Activated T-helper 1 cell treated with Interleukin-2 at 50 U/mL for 16 hours (primary cell): Measurements from ENCODE around the gene SEL1L2.

Experiments
- DNase-seq: peaks from one replicate; pipeline ENCODE4 v3.0.0-alpha.2; 2020; ENCODE audit warnings: low read depth

SEL1L2 gene

GRCh38 chr20:13928901-13929300, 61.5 kb downstream of the SEL1L2 start:
- DNase-seq, result no peak

- DNase-seq, result no peak
Observed at GRCh38 chr20:13927171-13927570, 63.2 kb downstream of the SEL1L2 start.

DNA sequence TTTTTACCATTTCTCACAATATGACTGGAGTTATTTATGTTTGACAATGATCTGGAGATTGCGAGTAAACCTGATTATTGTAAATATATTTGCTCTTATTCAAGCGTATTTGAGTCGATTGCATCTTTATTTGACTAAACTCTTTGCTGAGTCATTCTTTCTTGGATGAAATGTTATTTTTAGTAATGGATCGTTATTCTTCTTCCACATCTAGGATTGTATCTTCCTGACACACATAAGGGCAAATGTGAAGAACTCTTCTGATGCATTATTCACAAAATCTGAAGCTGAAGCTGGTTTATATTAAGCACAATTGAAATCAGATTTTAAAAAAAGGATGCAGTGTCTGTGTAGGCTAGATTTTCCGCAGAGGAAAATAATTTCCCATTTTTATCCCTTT, 68.2 kb downstream of the SEL1L2 start:
- no peak for DNase-seq

GRCh38 chr20:13915284-13915683, 75.1 kb downstream of the SEL1L2 start:
- no peak for DNase-seq

- no peak for DNase-seq
Observed at GRCh38 chr20:13913572-13913971, 76.8 kb downstream of the SEL1L2 start.

GRCh38 chr20:13913131-13913530, 77.3 kb downstream of the SEL1L2 start:
- no peak for DNase-seq

- no peak for DNase-seq
Observed at GRCh38 chr20:13910492-13910891, 79.9 kb downstream of the SEL1L2 start.

DNA sequence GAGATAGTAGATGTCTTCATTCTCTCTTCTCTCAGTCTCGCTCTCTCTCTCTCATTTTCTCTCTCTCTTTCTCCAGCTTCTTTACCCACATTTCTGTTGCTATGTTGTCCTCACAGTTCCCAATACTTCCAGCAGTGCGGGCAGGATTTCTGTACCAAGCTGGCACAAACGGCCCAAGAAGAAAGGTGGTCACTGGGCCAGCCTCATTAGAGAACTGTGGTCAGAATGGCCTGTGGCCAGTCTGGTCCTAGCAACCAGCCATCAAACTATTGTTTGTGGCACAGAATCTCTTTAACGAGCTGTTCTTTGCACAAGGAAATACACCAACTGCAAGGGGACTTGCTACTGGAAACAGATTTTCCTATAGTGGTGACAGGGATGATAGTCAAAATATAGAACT, 81.3 kb downstream of the SEL1L2 start:
- no peak for DNase-seq

GRCh38 chr20:13904766-13905165, 85.6 kb downstream of the SEL1L2 start:
- DNase-seq, result no peak

GRCh38 chr20:13900496-13900895, 89.9 kb downstream of the SEL1L2 start:
- no peak for DNase-seq

DNA sequence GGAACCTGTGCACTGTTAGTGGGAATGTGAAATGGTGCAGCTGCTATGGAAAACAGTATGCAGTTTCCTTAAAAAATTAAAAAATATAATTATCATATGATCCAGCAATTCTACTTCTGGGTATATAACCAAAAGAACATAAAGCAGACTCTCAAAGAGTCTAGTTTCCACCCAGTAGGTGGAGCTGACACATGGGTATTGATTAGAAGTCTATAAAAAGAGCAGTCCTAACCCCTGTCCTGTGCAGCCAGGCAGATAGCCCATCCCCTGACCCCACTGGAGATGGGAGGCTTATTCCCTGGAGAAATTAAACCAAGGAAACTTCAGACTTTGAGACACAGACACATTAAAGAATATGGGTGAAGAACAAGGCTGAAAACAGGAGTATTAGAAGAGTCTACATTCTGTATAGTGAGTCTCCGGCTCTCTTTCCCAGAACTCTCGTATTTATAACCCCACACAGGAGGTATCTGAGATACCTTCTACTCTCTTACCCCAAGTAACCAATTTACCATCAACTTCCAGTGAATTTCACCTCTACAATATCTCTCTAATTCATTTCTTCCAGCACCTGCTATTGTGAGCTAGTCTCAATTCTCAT, 92.3 kb downstream of the SEL1L2 start:
- no peak for DNase-seq

GRCh38 chr20:13891575-13891974, 98.8 kb downstream of the SEL1L2 start:
- no peak for DNase-seq

DNA sequence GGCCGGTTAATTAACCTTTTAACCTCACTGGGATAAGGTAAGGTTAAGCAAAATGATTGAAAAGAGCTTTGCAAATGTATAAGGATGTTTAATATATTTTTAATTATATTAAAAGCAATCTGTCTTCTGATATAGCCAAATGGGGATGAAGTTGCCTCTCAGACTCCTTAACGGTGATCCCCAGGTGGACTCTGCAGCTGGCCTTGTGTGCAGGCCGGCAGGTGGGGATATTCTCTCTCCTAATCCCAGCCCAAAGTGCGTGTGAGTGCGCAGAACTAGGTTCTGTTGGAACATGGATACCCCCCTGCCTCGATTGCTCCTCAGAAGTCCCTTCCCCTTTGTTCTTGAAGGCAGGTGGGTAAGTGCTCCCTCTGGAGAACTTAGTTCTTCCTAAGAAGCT, 105.6 kb downstream of the SEL1L2 start:
- no peak for DNase-seq

DNA sequence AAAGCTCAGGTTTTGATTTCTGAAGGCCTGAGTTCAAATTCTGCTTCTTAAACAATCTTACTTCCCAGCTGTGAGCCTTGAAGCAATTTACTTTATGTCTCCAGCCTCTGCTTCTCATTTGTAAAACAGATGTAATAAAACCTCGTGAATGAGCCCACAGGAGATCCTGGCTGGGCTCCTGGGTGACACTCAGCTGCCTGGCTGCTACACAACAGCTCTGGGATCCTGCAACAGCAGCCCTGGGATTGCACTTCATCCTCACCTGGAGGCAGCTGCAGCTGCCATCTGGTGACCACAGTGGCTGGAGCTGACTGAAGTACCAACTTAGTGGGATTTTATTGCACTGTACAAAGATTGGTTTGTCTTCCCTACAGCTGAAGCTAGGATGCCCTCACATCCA, 107.0 kb downstream of the SEL1L2 start:
- DNase-seq, result no peak

DNA sequence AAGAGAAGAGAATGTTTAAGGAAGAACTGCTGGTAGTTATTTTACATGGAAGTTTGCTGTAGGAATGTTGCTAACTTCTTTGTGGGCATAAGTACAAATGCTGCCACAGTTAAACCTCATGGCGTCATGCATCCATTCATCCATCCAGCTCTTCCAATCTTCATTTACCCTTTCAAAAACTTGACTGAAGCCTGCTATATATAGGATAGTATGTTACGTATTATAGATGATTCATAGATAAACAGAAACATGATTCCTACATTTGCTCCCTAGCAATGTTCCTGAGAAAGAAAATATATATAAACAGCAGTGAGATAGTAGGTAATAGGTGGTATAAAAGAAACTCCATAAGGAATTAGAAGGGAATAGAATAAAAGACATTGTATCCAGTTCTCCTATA, 111.8 kb downstream of the SEL1L2 start:
- DNase-seq, result no peak

DNA sequence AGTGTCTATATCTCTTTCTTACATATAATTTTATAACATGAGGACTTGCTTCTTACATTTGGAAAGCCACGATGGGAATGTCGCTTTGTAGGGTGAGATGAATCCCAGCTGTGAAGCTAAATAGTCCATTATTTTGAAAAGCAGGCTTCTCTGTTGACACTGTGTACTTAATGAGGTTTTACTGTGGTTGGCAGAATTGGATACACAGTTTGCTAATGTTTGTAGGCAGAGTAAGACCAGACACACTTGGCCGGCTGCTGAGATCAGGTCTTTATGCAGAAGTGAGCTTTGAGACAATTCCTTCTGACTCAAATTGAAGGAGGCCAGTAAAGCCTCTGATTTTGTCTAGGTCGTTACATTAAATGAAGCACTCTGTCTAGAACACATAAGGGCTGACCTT, 112.6 kb downstream of the SEL1L2 start:
- DNase-seq, result no peak

GRCh38 chr20:13875265-13875811, 115.1 kb downstream of the SEL1L2 start:
- no peak for DNase-seq

DNA sequence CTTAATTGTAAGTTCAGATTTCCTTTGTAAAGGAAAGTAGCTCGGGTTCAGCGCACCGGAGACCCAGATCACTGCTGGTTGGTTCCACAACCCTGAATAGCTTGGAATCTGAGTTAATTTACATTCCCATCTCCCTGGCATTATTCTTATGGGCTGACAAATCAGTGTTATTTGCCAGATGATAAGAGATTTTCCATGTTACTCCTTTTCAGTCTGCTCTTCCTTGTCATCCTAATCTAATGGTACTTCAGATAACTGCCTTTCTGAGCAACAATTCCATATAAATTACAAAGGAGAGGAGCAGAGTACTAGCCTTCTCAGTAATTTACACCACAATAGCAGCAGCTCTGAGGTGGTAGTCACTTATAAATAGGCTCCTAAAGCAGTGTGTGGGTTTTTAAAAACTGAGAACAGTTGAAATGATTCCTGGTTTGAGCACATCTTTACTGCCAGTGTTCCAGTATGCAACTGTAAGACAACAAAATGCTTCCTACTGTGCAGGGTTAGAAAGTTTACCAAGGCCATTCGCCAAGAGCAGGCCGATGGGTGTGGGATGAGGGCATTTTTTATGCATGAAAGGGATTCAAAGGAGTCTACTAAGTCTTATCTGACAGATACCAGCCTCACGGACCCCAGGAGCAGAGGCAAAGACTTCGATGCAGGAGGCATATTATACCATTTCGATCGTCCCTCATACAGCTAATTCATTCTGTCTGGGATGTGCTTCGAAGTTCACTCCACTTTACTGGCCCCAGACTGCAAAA, 115.8 kb downstream of the SEL1L2 start:
- DNase-seq, result no peak

DNA sequence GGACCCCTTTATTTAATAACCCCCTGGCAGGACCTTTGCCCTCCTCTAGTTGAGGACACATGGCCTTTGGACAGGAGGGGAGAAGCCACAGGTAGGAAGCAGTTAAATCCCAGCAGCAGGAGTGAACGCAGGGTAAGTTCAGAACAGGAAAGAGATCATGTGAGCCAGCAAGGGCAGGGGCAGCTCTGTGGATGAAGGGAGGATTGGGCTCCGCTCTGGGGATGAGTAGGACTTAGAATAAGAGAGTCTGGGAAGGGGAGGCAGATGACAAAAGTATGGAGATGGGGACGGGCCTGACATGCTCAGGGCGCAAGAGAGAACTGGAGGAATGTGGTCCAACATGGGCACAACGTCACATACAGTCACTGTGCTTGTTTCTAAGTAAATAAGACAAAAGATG, 116.6 kb downstream of the SEL1L2 start:
- no peak for DNase-seq

DNA sequence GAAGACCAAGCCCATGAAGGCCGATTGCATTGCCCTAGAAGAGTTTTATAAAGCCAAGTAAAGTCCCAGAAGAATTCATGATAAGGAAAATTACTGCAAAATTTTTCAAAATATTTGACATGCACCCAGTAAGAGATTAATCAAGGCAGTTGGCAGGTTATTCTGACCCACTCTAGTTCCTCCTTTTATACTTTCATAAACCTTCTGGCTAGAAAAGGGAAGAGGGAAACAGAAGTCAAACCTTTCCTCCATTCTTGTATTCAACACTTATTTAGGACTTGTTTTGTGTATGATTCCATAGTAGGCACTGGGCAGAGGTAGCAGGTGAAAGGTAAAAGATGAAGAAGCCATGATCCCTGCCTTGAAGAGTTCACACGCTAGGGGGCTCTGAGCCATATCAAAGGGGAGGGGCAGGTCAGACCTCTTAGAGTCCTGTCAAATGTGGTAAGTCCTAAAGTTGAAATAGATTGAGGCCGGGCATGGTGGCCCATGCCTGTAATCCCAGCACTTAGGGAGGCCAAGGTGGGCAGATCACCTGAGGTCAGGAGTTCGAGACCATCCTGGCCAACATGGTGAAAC, 120.2 kb downstream of the SEL1L2 start:
- no peak for DNase-seq

DNA sequence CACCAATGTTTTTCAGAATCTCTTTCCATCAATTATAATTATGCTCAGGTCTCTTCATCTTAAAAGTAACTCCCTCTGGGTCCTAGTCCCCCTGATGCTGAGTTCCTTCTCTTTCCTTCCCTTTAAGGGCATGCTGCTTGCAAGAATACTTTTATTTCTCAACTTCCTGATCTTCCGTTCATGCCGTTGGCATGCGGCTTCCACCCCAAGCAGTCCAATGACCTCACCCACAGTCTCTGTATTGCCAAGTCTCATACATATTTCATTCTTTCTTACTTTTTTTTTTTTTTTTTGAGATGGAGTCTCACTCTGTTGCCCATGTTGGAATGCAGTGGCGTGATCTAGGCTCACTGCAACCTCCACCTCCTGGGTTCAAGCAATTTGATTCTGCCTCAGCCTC, 122.1 kb downstream of the SEL1L2 start:
- DNase-seq, result no peak

DNA sequence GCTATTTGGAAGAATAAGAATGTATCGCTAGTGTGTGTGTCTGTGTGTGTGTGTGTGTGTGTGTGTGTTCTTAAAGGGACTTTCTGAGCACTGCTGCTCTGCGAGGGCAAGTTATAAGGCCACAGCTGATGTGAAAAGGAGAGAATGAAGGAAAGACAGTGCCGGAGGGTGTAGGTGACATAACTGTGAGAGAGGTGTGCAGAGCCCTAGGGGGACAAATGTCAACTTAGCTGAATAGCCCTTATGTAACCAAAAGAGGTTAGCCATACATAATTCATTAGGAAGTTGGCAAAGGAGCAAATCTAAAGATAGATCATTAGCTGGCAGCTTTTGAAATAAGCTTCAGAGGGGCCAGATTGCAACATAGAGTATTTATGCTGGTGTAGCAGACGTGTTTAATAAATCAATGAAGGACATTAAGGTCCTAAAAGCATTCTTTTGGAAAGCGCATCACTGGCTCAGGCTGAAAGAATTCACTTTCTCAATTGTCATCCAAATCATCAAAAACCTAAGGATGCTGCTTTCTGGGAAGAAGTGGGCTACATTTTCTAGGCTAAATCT, 124.5 kb downstream of the SEL1L2 start:
- no peak for DNase-seq

DNA sequence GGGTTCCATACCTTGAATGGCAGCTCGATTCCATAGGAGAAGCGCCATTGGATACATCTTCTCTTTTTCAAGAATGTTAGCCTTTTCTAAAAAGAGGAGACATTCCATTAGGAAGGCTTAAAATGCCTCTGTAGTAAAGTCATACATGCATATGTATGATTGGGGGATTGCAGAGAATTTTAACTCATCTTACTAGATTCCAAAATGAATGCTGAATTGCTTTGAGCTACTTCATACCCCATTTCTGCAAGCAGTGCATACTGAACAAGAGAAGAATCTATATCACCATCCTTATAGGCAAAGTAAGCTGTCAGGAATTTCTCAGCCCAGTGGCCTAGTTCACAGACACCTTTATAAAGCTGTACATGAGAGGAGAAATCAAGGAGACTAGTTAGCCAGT, 125.3 kb downstream of the SEL1L2 start:
- no peak for DNase-seq
